GM20431 (cell line): ENCODE results near the gene KCNRG.
"Not testable (repeated sequence)": the region's sequence is repeated elsewhere in the genome, so short reads cannot be mapped to it uniquely, and the experiment has no call there.

Experiments used
- in situ Hi-C: fragments of 300-500 bp; cut with MseI, MboI; formaldehyde crosslinking; loops from one replicate; pipeline ENCODE4 v1.15.0; 2020; ENCODE audit warnings: low sequenced_read_pairs; ENCODE audit not compliant: unreplicated experiment

Gene KCNRG

DNA sequence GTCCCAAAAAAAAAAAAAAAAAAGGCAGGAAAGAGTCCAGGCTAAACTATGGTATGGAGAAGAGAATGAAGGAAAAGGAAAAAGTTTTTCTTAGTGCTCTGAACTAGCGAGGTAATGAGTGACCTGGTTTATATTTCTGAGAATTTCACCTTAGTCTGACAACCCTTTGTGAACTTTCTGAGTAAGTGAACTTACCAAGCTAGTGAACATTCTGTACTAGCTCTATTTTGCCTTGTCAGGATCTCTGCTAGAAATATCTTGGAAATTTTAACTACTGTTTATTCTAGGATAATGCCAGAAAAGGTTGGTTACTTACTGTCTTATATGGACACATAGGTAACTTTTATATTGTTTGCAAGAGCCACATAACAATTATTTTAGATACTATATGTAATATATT lies 14.0 kb upstream of the KCNRG start:
- in situ Hi-C loops = no loop called here

DNA sequence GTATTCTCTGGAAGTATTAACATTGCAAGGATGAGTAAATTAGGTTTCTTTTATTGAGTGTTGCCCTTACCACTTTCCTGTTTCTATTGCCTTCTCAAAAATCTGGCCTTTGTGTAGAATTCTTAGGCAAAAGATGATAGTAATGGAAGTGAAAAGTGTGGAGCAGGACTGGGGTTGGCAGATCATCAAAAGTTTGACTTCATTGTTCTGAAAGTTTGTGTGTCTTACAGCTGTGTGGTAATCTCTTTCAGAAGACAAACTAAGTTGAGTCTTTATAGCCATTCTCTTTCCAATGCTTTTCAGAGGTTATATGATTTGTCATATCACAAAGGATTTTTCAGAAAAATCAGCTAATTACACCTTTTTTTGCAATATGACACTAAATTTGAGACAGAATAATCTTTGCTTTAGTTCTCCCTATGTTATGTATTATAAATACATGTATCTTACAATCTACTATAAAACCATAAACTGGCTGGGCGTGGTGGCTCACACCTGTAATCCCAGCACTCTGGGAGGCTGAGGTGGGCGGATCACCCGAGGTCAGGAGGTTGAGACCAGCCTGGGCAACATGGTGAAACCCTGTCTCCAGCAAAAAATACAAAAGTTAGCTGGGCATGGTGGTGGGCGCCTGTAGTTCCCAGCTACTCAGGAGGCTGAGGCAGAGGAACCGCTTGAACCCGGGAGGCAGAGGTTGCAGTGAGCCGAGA lies 8.7 kb upstream of the KCNRG start:
- in situ Hi-C loops = no loop called here

DNA sequence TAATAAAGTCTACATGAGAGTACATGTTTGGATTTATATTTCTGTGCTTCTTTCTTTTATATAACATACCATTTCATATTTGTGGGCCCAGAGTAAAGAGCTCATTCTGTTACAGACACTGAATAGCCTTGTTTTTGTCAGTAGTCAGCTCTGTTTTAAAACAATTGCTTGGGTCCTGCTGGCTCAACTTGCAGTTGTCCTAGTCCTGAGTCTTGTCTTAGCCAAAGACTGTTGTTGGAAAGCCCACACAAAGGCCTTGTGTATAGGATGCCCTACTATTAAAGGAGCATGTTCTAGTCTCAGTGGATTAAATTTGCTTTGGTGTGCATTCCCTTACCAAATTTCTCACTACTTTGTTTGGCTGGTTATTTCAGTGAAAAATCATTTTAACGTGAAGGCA lies 3.8 kb upstream of the KCNRG start:
- in situ Hi-C loops = no loop called here

DNA sequence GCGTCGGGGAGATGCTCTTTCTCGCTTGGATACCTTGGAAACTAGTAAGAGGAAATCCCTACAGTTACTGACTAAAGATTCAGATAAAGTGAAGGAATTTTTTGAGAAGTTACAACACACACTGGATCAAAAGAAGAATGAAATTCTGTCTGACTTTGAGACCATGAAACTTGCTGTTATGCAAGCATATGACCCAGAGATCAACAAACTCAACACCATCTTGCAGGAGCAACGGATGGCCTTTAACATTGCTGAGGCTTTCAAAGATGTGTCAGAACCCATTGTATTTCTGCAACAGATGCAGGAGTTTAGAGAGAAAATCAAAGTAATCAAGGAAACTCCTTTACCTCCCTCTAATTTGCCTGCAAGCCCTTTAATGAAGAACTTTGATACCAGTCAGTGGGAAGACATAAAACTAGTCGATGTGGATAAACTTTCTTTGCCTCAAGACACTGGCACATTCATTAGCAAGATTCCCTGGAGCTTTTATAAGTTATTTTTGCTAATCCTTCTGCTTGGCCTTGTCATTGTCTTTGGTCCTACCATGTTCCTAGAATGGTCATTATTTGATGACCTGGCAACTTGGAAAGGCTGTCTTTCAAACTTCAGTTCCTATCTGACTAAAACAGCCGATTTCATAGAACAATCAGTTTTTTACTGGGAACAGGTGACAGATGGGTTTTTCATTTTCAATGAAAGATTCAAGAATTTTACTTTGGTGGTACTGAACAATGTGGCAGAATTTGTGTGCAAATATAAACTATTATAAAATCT lies 2.7 kb upstream of the KCNRG start:
- in situ Hi-C loops = no loop called here

DNA sequence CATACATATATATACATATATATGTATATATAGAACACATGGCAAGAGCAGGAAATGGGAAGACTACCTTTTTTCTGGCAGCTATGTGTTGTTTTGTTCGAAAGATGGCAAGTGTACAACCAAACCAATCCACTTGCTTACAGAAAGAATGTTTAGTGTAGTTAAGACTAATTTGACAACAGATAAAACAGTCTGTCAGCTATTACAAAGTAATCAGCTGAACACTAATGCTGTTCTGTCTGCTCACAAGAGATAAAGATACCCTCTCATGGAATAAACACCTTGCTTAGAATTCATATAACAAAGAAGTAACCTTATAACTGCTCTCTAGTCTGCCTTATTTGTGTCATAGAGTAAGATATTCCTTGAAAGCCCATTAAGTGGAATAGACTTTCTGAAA lies 858 bp upstream of the KCNRG start:
- in situ Hi-C loops = no loop called here

GRCh38 chr13:50015750-50016149 lies 506 bp downstream of the KCNRG start:
- in situ Hi-C loops = no loop called here

DNA sequence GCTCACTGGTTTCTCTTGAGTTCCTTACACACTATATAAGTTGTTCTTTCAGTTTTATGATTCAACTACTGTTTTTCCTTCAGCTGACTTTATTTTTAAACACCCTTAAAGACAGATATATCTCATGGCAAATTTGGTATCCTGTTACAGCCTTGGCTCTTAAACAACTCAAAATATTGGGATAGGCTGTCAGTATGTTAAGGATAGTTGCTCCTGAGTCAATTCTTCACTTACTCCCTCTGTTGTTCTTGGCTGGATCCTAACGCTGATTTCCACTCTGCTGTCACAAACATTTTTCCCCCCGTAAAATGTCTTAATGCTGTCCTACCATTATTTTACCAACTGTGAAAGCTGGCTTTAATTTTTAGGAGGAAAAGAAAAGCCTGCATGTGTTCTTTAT lies 1.2 kb downstream of the KCNRG start:
- in situ Hi-C loops = no loop called here

DNA sequence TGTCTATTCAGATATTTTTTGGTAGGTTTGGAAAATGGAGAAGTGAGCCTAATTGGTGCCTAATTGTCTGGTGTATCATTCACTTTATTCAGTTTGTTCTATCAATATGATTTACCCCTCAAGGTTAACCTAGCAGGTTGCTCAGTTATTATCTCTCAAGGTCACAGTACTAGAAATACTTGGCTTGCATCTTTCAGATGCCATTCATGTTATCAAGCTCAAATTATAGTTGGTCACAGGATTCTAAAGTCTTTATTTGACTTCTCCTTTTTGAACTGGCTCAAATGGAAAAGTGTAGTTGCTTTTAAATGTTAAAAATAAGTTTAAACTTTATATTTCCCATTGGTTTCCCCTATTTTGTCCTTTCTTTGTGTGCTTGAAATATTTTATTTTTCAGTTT lies 2.6 kb downstream of the KCNRG start:
- in situ Hi-C loops = no loop called here

DNA sequence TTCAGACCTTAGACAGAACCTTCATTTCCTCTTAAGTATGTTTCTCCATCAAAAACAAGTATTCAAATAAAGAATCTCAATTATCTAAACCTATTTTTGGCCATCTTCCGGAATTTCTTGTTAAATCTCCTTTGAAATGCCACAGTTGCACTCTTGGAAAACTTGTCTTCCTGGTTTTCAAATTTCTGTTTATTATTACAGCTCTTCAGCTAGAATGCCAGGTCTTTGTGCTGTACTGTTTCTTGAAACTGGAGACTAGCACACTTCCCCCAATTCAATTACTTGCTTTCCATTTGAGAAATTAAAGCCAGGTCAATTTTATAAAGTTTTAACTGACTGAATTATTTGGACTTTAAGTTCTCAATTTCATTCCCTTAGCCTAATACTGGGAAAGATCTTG lies 10.2 kb downstream of the KCNRG start:
- in situ Hi-C loops = no loop called here

GRCh38 chr13:50026788-50027473 lies 11.7 kb downstream of the KCNRG start:
- in situ Hi-C loops = no loop called here

DNA sequence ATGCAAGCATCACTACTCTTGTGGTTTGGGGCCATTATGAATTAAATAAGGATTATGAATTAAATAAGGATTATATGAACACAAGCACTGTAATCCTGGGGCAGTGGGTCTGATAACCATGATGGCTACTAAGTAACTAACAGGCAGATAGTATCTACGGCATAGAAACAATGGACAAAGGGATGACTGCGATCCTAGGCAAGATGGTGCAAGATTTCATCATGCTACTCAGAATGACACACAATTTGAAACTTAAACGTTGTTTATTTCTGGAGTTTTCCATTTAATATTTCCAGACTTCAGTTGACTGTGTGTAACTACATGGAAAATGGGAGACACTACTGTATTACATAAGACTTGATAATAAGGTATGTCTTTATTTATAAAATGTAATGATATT lies 15.1 kb downstream of the KCNRG start:
- in situ Hi-C loops = no loop called here

- in situ Hi-C loops = no loop called here
Measured at GRCh38 chr13:50033725-50034124, 18.5 kb downstream of the KCNRG start.

DNA sequence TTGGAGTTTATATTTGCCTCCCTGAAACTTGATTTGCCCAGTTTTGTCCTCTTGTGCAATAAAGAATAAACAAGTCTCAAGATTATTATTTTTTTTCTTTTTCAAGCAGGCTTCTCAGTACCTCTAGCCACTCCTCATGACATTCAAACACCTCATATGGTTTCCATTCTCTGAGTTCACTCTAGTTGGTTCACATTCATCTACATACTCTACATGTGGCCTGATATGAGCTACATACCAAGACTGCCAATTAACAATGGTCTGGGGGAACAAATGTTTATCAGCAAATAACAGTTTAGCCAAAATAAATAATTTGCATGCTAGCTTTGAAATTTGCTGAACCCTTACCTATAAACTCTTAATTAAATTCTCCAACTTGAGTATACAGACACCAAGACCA lies 22.5 kb downstream of the KCNRG start:
- in situ Hi-C loops = no loop called here

DNA sequence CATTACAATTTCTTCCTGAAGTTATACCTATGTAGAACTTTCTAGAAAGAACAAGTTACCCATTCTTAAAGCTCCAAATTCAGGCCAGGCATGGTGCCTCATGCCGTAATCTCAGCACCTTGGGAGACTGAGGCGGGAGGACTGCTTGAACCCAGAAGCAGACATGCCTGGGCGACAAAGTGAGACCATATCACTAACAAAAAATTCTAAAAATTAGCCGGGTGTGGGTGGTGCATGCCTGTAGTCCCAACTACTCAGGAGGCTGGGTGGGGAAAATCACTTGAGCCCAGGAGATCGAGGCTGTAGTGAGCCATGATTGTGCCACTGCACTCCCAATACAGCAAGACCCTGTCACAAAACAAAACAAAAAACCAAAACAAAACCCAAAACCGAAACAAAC lies 23.0 kb downstream of the KCNRG start:
- in situ Hi-C loops = no loop called here

GRCh38 chr13:50052478-50052877 lies 37.2 kb downstream of the KCNRG start:
- in situ Hi-C loops = no loop called here

GRCh38 chr13:50053844-50054243 lies 38.6 kb downstream of the KCNRG start:
- in situ Hi-C loops = no loop called here

GRCh38 chr13:50055454-50055853 lies 40.2 kb downstream of the KCNRG start:
- in situ Hi-C loops = no loop called here

- in situ Hi-C loops = no loop called here
Measured at GRCh38 chr13:50060718-50061117, 45.5 kb downstream of the KCNRG start.

- in situ Hi-C loops = not testable (repeated sequence)
Measured at GRCh38 chr13:50062336-50062735, 47.1 kb downstream of the KCNRG start.

- in situ Hi-C loops = no loop called here
Measured at GRCh38 chr13:50065712-50066111, 50.5 kb downstream of the KCNRG start.

- in situ Hi-C loops = no loop called here
Measured at GRCh38 chr13:50068508-50068907, 53.3 kb downstream of the KCNRG start.
